MM.1S (cell line): Measurements from ENCODE around the gene EML3.

Experiments used
- DNase-seq: peaks from one replicate; pipeline ENCODE4 v3.0.0-alpha.2; 2015
- H2AFZ ChIP-seq: fragments of 300-600 bp; sonication (generic); 2 replicates; pipeline ENCODE4 v1.6.0; 2016; ENCODE audit warnings: antibody characterized with exemption, low read length
- H3F3A ChIP-seq: fragments of 300-600 bp; sonication (generic); 2 replicates; pipeline ENCODE4 v1.6.1; 2016; ENCODE audit warnings: mild to moderate bottlenecking, antibody characterized with exemption, low read length, moderate library complexity, mixed read lengths; ENCODE audit not compliant: insufficient read depth
- H3K27ac ChIP-seq: fragments of 300-600 bp; sonication (generic); 2 replicates; pipeline ENCODE4 v1.5.1; 2016; ENCODE audit warnings: mild to moderate bottlenecking, low read length
- H3K27me3 ChIP-seq: fragments of 300-600 bp; sonication (generic); replicated peaks from 2 replicates; pipeline ENCODE4 v1.6.0; 2016; ENCODE audit warnings: low read length; ENCODE audit not compliant: insufficient read depth
- H3K36me3 ChIP-seq: fragments of 300-600 bp; sonication (generic); replicated peaks from 2 replicates; pipeline ENCODE4 v1.6.1; 2016; ENCODE audit warnings: mild to moderate bottlenecking, low read length, mixed read lengths; ENCODE audit not compliant: insufficient read depth
- H3K4me1 ChIP-seq: fragments of 300-600 bp; sonication (generic); 2 replicates; pipeline ENCODE4 v1.6.1; 2016; ENCODE audit warnings: low read length, mixed read lengths
- H3K4me2 ChIP-seq: fragments of 300-600 bp; sonication (generic); 2 replicates; pipeline ENCODE4 v1.6.0; 2016; ENCODE audit warnings: low read depth, low read length
- H3K4me3 ChIP-seq: fragments of 300-600 bp; sonication (generic); 2 replicates; pipeline ENCODE4 v1.5.1; 2016; ENCODE audit warnings: low read length, mixed read lengths
- H3K79me2 ChIP-seq: fragments of 300-600 bp; sonication (generic); 2 replicates; pipeline ENCODE4 v1.6.1; 2016; ENCODE audit warnings: mixed run types, low read length, mixed read lengths
- H3K9ac ChIP-seq: fragments of 300-600 bp; sonication (generic); 2 replicates; pipeline ENCODE4 v1.6.1; 2016; ENCODE audit warnings: low read length, mixed read lengths
- H3K9me2 ChIP-seq: fragments of 300-600 bp; sonication (generic); replicated peaks from 2 replicates; pipeline ENCODE4 v1.6.1; 2016; ENCODE audit warnings: mild to moderate bottlenecking, low read length, mixed read lengths; ENCODE audit not compliant: insufficient read depth
- H3K9me3 ChIP-seq: fragments of 300-600 bp; sonication (generic); replicated peaks from 2 replicates; pipeline ENCODE4 v1.6.1; 2016; ENCODE audit warnings: mild to moderate bottlenecking, low read length, mixed read lengths; ENCODE audit not compliant: insufficient read depth
- H4K20me1 ChIP-seq: fragments of 300-600 bp; sonication (generic); 2 replicates; pipeline ENCODE4 v1.6.1; 2016; ENCODE audit warnings: mild to moderate bottlenecking, low read length, moderate library complexity, mixed read lengths; ENCODE audit not compliant: insufficient read depth
- EZH2 ChIP-seq: fragments of 300-600 bp; sonication (generic); optimal IDR thresholded peaks from 2 replicates; pipeline ENCODE3; 2017; ENCODE audit warnings: low read depth, mild to moderate bottlenecking, antibody characterized with exemption, low read length, mixed read lengths
- EZH2phosphoT487 ChIP-seq: fragments of 300-600 bp; sonication (generic); IDR thresholded peaks from 2 replicates; pipeline ENCODE4 v1.6.1; 2018; ENCODE audit warnings: antibody characterized with exemption, low read length
- TF ChIP-seq, protein P1 (sequence below): fragments of 300-600 bp; sonication (generic); IDR thresholded peaks from 2 replicates; pipeline ENCODE4 v1.5.1; 2016; ENCODE audit warnings: antibody characterized with exemption, low read length, mixed read lengths

The EML3 gene

DNA sequence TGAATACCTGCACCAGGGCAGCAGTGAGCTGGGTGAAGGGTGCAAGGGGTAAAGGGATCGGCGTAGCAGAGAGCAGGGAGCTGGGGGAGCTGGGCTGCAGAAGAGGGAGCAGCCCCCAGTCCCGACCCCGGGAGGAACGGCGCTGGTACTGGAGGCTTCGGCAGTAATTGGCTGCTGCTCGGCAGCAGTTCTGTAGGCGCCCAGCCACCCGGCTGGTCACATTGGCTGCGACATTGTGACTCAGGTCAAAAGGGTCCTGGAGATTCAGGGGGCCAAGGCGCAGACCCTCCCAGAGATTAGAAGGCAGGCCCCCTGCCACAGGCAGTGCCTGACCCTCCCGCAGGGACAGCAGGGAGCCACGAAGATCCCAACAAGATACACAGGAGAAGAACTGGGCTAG lies 36.7 kb downstream of the EML3 start:
- no peak for DNase-seq
- H3F3A ChIP-seq: peaks cover 10% of the 10 kb centered on the region; the same call in 1 of the 2 replicates
- TF ChIP-seq EZH2phosphoT487 (no peak), EZH2 (no peak)
- TF ChIP-seq, protein P1, sequence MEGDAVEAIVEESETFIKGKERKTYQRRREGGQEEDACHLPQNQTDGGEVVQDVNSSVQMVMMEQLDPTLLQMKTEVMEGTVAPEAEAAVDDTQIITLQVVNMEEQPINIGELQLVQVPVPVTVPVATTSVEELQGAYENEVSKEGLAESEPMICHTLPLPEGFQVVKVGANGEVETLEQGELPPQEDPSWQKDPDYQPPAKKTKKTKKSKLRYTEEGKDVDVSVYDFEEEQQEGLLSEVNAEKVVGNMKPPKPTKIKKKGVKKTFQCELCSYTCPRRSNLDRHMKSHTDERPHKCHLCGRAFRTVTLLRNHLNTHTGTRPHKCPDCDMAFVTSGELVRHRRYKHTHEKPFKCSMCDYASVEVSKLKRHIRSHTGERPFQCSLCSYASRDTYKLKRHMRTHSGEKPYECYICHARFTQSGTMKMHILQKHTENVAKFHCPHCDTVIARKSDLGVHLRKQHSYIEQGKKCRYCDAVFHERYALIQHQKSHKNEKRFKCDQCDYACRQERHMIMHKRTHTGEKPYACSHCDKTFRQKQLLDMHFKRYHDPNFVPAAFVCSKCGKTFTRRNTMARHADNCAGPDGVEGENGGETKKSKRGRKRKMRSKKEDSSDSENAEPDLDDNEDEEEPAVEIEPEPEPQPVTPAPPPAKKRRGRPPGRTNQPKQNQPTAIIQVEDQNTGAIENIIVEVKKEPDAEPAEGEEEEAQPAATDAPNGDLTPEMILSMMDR: no peak
- peaks cover 33% of the 10 kb centered on the region for H3K79me2 ChIP-seq
- no peak overlapping the region for H2AFZ ChIP-seq
- no peaks in the 10 kb centered on the region for H3K9me2 ChIP-seq
- H3K27me3 ChIP-seq: no peaks in the 10 kb centered on the region
- peaks cover 3% of the 10 kb centered on the region; the same call in 1 of the 2 replicates for H3K36me3 ChIP-seq
- peaks cover 19% of the 10 kb centered on the region for H3K4me1 ChIP-seq
- H3K4me3 ChIP-seq: no peak overlapping the region
- H3K4me2 ChIP-seq: no peak overlapping the region
- H3K9me3 ChIP-seq: no peaks in the 10 kb centered on the region
- H3K27ac ChIP-seq: no peak overlapping the region
- no peaks in the 10 kb centered on the region for H4K20me1 ChIP-seq
- H3K9ac ChIP-seq: no peak overlapping the region

DNA sequence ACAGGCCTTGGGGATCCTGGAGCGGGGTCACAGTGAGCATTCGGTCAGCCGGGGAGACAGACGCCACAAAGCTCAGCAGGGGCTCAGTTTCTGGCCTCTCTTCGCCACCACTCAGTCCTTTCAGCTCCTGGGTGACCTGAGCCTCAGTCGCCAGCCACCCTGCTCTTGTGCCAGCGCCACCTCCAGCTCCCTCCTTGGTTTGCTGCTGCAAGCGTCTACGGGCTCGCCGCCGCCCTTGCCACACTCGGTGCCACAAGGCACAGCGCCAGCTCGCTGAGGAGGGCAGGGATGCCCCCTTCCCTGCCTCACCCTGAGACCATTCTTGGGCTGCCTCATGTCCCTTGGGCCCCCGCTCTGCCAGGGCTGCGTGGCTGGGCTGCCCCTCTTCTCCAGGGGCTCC lies 37.4 kb downstream of the EML3 start:
- Histone ChIP-seq H3K9me3 (no peaks in the 10 kb centered on the region), H3K9me2 (no peaks in the 10 kb centered on the region), H3K27ac (no peak overlapping the region), H3K27me3 (no peaks in the 10 kb centered on the region), H3F3A (peaks cover 10% of the 10 kb centered on the region; the same call in 1 of the 2 replicates), H3K79me2 (peaks cover 40% of the 10 kb centered on the region), H3K4me1 (peaks cover 19% of the 10 kb centered on the region), H3K4me2 (peak overlapping the region; percentile 97), H3K9ac (peak overlapping the region; percentile 95; the same call in 1 of the 2 replicates), H3K4me3 (peak overlapping the region; percentile 85; the same call in 1 of the 2 replicates), H4K20me1 (no peaks in the 10 kb centered on the region), H2AFZ (no peak overlapping the region), H3K36me3 (peaks cover 3% of the 10 kb centered on the region; the same call in 1 of the 2 replicates)
- TF ChIP-seq EZH2 (no peak), EZH2phosphoT487 (no peak)
- TF ChIP-seq, protein P1: no peak
- DNase-seq: no peak

DNA sequence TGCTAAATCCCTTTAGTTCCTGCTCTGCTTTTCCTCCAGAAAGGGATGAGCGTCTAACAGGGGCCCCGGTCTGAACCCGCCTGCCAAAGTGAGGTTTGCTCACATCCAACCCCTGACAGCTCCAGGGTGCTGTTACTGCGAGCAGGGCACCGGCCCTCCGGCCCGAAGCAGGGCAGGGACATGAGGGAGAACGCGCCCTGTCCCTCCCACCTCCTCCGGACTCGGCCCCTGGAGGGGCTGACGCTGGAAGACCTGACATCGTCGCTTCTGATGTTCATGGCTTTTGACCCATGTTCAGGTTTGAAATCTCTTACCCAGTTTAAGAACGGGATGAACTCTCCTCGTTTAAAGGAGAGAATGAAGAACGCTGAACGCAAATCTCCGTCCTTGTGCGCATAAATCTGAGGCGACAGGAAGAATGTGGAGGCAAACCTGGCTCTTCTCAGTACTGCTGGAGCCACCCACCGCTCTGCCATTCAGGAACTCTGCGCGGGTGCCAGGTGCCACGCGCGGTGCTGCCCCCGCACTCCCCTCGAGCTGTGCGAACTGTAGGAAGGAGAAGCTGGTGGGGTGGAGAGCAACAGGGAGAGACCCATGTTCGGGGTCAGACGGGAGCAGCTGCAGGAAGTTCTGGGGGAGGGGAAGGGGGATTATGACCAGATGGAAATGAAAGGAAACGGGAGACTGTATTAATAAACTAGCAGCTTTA lies 38.1 kb downstream of the EML3 start:
- H3K4me3 ChIP-seq: peak overlapping the region; percentile 85
- peaks cover 47% of the 10 kb centered on the region for H3K79me2 ChIP-seq
- H3K4me2 ChIP-seq: peak overlapping the region; percentile 97
- H3K9me2 ChIP-seq: no peaks in the 10 kb centered on the region
- peak overlapping the region; percentile 62; the same call in 1 of the 2 replicates for H3K27ac ChIP-seq
- peak overlapping the region; percentile 93 for H2AFZ ChIP-seq
- H3K9me3 ChIP-seq: no peaks in the 10 kb centered on the region
- no peaks in the 10 kb centered on the region for H4K20me1 ChIP-seq
- H3K4me1 ChIP-seq: peaks cover 19% of the 10 kb centered on the region
- DNase-seq: peak; percentile 23
- TF ChIP-seq EZH2 (no peak), EZH2phosphoT487 (no peak)
- TF ChIP-seq, protein P1: no peak
- no peaks in the 10 kb centered on the region for H3K27me3 ChIP-seq
- H3K9ac ChIP-seq: peak overlapping the region; percentile 95
- peaks cover 3% of the 10 kb centered on the region; the same call in 1 of the 2 replicates for H3K36me3 ChIP-seq
- peaks cover 10% of the 10 kb centered on the region; the same call in 1 of the 2 replicates for H3F3A ChIP-seq
